ENCODE results near the gene AQP7.
"Not testable (repeated sequence)": the region's sequence is repeated elsewhere in the genome, so short reads cannot be mapped to it uniquely, and the experiment has no call there.

AQP7 gene

GRCh38 chr9:33399047-33399446 is 3.3 kb downstream of the AQP7 start:
- in situ Hi-C loops (cut with MboI; ENCODE audit: low sequenced_read_pairs): not testable (repeated sequence)

GRCh38 chr9:33397801-33398200 is 4.6 kb downstream of the AQP7 start:
- in situ Hi-C loops (cut with MboI; ENCODE audit: low sequenced_read_pairs): not testable (repeated sequence)

GRCh38 chr9:33395159-33395879 is 7.0 kb downstream of the AQP7 start:
- in situ Hi-C loops (cut with MboI; ENCODE audit: low sequenced_read_pairs): not testable (repeated sequence)

- in situ Hi-C loops (cut with MboI; ENCODE audit: low sequenced_read_pairs): not testable (repeated sequence)
These were observed 8.4 kb downstream of the AQP7 start for GRCh38 chr9:33393986-33394385.

GRCh38 chr9:33393581-33393980 is 8.8 kb downstream of the AQP7 start:
- in situ Hi-C loops (cut with MboI; ENCODE audit: low sequenced_read_pairs): no loop called here

GRCh38 chr9:33392591-33393021 is 9.8 kb downstream of the AQP7 start:
- in situ Hi-C loops (cut with MboI; ENCODE audit: low sequenced_read_pairs): not testable (repeated sequence)

- in situ Hi-C loops (cut with MboI; ENCODE audit: low sequenced_read_pairs): not testable (repeated sequence)
These were observed 11.1 kb downstream of the AQP7 start for GRCh38 chr9:33391111-33391771.

- in situ Hi-C loops (cut with MboI; ENCODE audit: low sequenced_read_pairs): no loop called here
These were observed 14.0 kb downstream of the AQP7 start for GRCh38 chr9:33388110-33388994.

GRCh38 chr9:33386998-33387397 is 15.4 kb downstream of the AQP7 start:
- in situ Hi-C loops (cut with MboI; ENCODE audit: low sequenced_read_pairs): not testable (repeated sequence)

GRCh38 chr9:33386641-33386996 is 15.7 kb downstream of the AQP7 start:
- in situ Hi-C loops (cut with MboI; ENCODE audit: low sequenced_read_pairs): not testable (repeated sequence)

- in situ Hi-C loops (cut with MboI; ENCODE audit: low sequenced_read_pairs): not testable (repeated sequence)
These were observed 16.3 kb downstream of the AQP7 start for GRCh38 chr9:33385979-33386640.

- in situ Hi-C loops (cut with MboI; ENCODE audit: low sequenced_read_pairs): not testable (repeated sequence)
These were observed 16.8 kb downstream of the AQP7 start for GRCh38 chr9:33385536-33385935.

- in situ Hi-C loops (cut with MboI; ENCODE audit: low sequenced_read_pairs): not testable (repeated sequence)
These were observed 19.0 kb downstream of the AQP7 start for GRCh38 chr9:33383396-33383795.

- in situ Hi-C loops (cut with MboI; ENCODE audit: low sequenced_read_pairs): not testable (repeated sequence)
These were observed 20.0 kb downstream of the AQP7 start for GRCh38 chr9:33382397-33382796.

- in situ Hi-C loops (cut with MboI; ENCODE audit: low sequenced_read_pairs): no loop called here
These were observed 21.1 kb downstream of the AQP7 start for GRCh38 chr9:33381231-33381791.

GRCh38 chr9:33380390-33381094 is 21.8 kb downstream of the AQP7 start:
- in situ Hi-C loops (cut with MboI; ENCODE audit: low sequenced_read_pairs): no loop called here

GRCh38 chr9:33379666-33380389 is 22.5 kb downstream of the AQP7 start:
- in situ Hi-C loops (cut with MboI; ENCODE audit: low sequenced_read_pairs): no loop called here

GRCh38 chr9:33378121-33378795 is 24.1 kb downstream of the AQP7 start:
- in situ Hi-C loops (cut with MboI; ENCODE audit: low sequenced_read_pairs): no loop called here

Data from hTERT RPE-1 (cell line).